B cell (primary cell): ENCODE data around the gene MBD3L3. TPM values are rescaled to one million over a fixed set of nuclear protein-coding genes. Genes with fewer than 3 reads are reported as not detected.

Source experiments
- ATAC-seq: fragments of 200-7000 bp; cut with Tn5 transposase; one replicate; pipeline ENCODE4 v1.10.0; 2021; ENCODE audit warnings: low read depth, mild to moderate bottlenecking, moderate number of reproducible peaks, moderate library complexity
- CTCF ChIA-PET: fragments of 350-600 bp; sonication (Branson Sonifier 250); formaldehyde crosslinking; loops from one replicate; lab custom pipeline; 2021; ENCODE audit warnings: antibody characterized with exemption, inconsistent platforms; lab: Charles Lee
- POLR2A ChIA-PET: fragments of 350-600 bp; sonication (Branson Sonifier 250); formaldehyde crosslinking; loops from one replicate; lab custom pipeline; 2021; ENCODE audit warnings: antibody characterized with exemption; lab: Charles Lee
- DNase-seq: peaks from one replicate; pipeline ENCODE4 v3.0.0; 2013
- H2AFZ ChIP-seq: 2 replicates; pipeline ENCODE4 v1.6.1; 2012; ENCODE audit warnings: mild to moderate bottlenecking, low read depth, low read length; ENCODE audit not compliant: insufficient read depth, poor library complexity, severe bottlenecking
- H3K27ac ChIP-seq, 2 donors: 1 replicate in 1 of 2; 2 replicates in 1 of 2; pipeline ENCODE4 v1.5.1; 2012 to 2013; ENCODE audit warnings: low read length in 2 of 2, mild to moderate bottlenecking in 2 of 2, moderate library complexity in 1 of 2
- H3K27me3 ChIP-seq, 4 experiments: fragments of 200-600 bp in 1 of 4; sonication (generic) in 1 of 4; replicated peaks in 1 of 4; 1 replicate in 2 of 4; 2 replicates in 2 of 4; pipeline versions ENCODE4 v1.6.1 to v1.7.0; 2013 to 2016; ENCODE audit warnings: low read length in 3 of 4, mild to moderate bottlenecking in 2 of 4, mixed read lengths in 1 of 4, moderate library complexity in 1 of 4; ENCODE audit not compliant: insufficient read depth in 4 of 4, control insufficient read depth in 3 of 4; ENCODE audit errors: control extremely low read depth in 1 of 4
- H3K36me3 ChIP-seq, 2 experiments: replicated peaks in 1 of 2; 1 replicate in 1 of 2; 2 replicates in 1 of 2; pipeline versions ENCODE4 v1.6.1 to v1.7.1; 2013; ENCODE audit warnings: low read length in 1 of 2; ENCODE audit not compliant: insufficient read depth in 2 of 2, control insufficient read depth in 1 of 2; ENCODE audit errors: control extremely low read depth in 1 of 2, extremely low read depth in 1 of 2
- H3K4me1 ChIP-seq, 2 donors: fragments of 200-600 bp in 1 of 2; sonication (generic) in 1 of 2; 1 replicate in 1 of 2; 2 replicates in 1 of 2; pipeline versions ENCODE4 v1.5.1 to v1.6.1; 2013 to 2017; ENCODE audit warnings: low read length in 2 of 2; ENCODE audit not compliant: control insufficient read depth in 2 of 2, insufficient read depth in 2 of 2
- H3K4me2 ChIP-seq: replicated peaks from 2 replicates; pipeline ENCODE3; 2012; ENCODE audit warnings: mild to moderate bottlenecking, low read depth, low read length; ENCODE audit not compliant: poor library complexity, severe bottlenecking
- H3K4me3 ChIP-seq, 5 experiments: fragments of 200-600 bp in 1 of 5; sonication (generic) in 1 of 5; 1 replicate in 3 of 5; 2 replicates in 2 of 5; pipeline versions ENCODE4 v1.5.1 to v1.7.0; 2011 to 2016; ENCODE audit warnings: low read length in 4 of 5, mild to moderate bottlenecking in 4 of 5, low read depth in 2 of 5, control low read depth in 1 of 5, moderate library complexity in 1 of 5; ENCODE audit not compliant: insufficient read depth in 1 of 5; ENCODE audit errors: control extremely low read depth in 1 of 5, extremely low read depth in 1 of 5
- H3K79me2 ChIP-seq: fragments of 200-600 bp; sonication (generic); one replicate; pipeline ENCODE4 v1.6.0; 2016; ENCODE audit warnings: low read length; ENCODE audit not compliant: control insufficient read depth, insufficient read depth
- H3K9ac ChIP-seq: fragments of 200-600 bp; sonication (generic); 2 replicates; pipeline ENCODE4 v1.6.1; 2017; ENCODE audit warnings: mild to moderate bottlenecking, low read length, moderate library complexity
- H3K9me3 ChIP-seq, 3 donors: one replicate each; pipeline versions ENCODE4 v1.6.1 to v1.7.1; 2013; ENCODE audit warnings: low read length in 2 of 3; ENCODE audit not compliant: control insufficient read depth in 2 of 3, insufficient read depth in 1 of 3; ENCODE audit errors: control extremely low read depth in 1 of 3
- H4K20me1 ChIP-seq: 2 replicates; pipeline ENCODE4 v1.6.0; 2012; ENCODE audit warnings: mild to moderate bottlenecking, low read length; ENCODE audit not compliant: insufficient read depth, control insufficient read depth, poor library complexity, severe bottlenecking
- H3K27ac Mint-ChIP-seq: one replicate; pipeline ENCODE4 v1.8.0; 2021; ENCODE audit warnings: mixed read lengths
- H3K27me3 Mint-ChIP-seq: one replicate; pipeline ENCODE4 v1.8.0; 2021; ENCODE audit warnings: mixed read lengths
- H3K4me1 Mint-ChIP-seq: one replicate; pipeline ENCODE4 v1.8.0; 2021; ENCODE audit warnings: mixed read lengths
- H3K4me3 Mint-ChIP-seq: one replicate; pipeline ENCODE4 v1.8.0; 2021; ENCODE audit warnings: mixed read lengths
- H3K9me3 Mint-ChIP-seq: one replicate; pipeline ENCODE4 v1.8.0; 2022; ENCODE audit warnings: mixed read lengths; ENCODE audit not compliant: insufficient read depth
- EZH2 ChIP-seq: IDR thresholded peaks from 2 replicates; pipeline ENCODE4 v1.6.1; 2012; ENCODE audit warnings: borderline replicate concordance, low read depth, mild to moderate bottlenecking, moderate library complexity, low read length; ENCODE audit not compliant: insufficient read depth, poor library complexity, severe bottlenecking
- whole genome bisulfite sequencing: methylation state at CpG from one replicate; pipeline ENCODE4 v1.1.5; 2013; ENCODE audit warnings: missing lambda C conversion rate; ENCODE audit not compliant: insufficient coverage; 5-methylcytosine and 5-hydroxymethylcytosine counted together
- intact Hi-C: fragments of 100-400 bp; cut with micrococcal nuclease; formaldehyde crosslinking; loops from one replicate; pipeline ENCODE4 v1.10.0; 2022
- polyA plus RNA-seq: library from polyadenylated mRNA; depleted of rRNA; stranded (reverse); fragments of >200 nt; gene quantifications from 2 replicates; pipeline ENCODE4 v1.2.3, GENCODE V29; 2012
- total RNA-seq, 2 donors: library from RNA; stranded (reverse); fragments of 120-200 nt in 1 of 2; gene quantifications; 1 replicate in 1 of 2; 2 replicates in 1 of 2; pipeline versions ENCODE4 v1.2.3 to v1.2.4, GENCODE V29; 2013 to 2022
- TF ChIP-seq, protein P1 (sequence below): fragments of 200-600 bp; IDR thresholded peaks from one replicate; pipeline ENCODE4 v1.8.0; 2022; ENCODE audit warnings: antibody characterized with exemption, mild to moderate bottlenecking

Gene MBD3L3
- total and polyA plus RNA-seq, 2 donors (not counting 1 experiment from before 2014, with no cell fraction given): not detected

GRCh38 chr19:7010722-7011593 is 47.5 kb downstream of the MBD3L3 start:
- H3K4me3 ChIP-seq: no peak overlapping the region
- no peaks in the 10 kb centered on the region for H3K4me1 Mint-ChIP-seq
- H3K4me3 Mint-ChIP-seq: no peak overlapping the region
- POLR2A ChIA-PET: no interaction called here
- DNase-seq (no peak), ATAC-seq (no peak)
- no peak for TF ChIP-seq EZH2
- TF ChIP-seq, protein P1, sequence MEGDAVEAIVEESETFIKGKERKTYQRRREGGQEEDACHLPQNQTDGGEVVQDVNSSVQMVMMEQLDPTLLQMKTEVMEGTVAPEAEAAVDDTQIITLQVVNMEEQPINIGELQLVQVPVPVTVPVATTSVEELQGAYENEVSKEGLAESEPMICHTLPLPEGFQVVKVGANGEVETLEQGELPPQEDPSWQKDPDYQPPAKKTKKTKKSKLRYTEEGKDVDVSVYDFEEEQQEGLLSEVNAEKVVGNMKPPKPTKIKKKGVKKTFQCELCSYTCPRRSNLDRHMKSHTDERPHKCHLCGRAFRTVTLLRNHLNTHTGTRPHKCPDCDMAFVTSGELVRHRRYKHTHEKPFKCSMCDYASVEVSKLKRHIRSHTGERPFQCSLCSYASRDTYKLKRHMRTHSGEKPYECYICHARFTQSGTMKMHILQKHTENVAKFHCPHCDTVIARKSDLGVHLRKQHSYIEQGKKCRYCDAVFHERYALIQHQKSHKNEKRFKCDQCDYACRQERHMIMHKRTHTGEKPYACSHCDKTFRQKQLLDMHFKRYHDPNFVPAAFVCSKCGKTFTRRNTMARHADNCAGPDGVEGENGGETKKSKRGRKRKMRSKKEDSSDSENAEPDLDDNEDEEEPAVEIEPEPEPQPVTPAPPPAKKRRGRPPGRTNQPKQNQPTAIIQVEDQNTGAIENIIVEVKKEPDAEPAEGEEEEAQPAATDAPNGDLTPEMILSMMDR: no peak
- no peak overlapping the region for H3K27ac Mint-ChIP-seq
- CTCF ChIA-PET: no interaction called here
- intact Hi-C loops: no loop called here
- H3K9me3 ChIP-seq: peaks cover 0 to 4% (median 0%) of the 10 kb centered on the region in 3 donors
- no peaks in the 10 kb centered on the region for H3K27me3 Mint-ChIP-seq
- H3K4me2 ChIP-seq: no peak overlapping the region
- H3K36me3 ChIP-seq: no peaks in the 10 kb centered on the region
- 99% methylated on average over 5 of the region's 12 CpGs for WGBS
- no peaks in the 10 kb centered on the region for H3K79me2 ChIP-seq
- H3K27ac ChIP-seq: no peak overlapping the region
- H3K27me3 ChIP-seq: no peaks in the 10 kb centered on the region
- no peak overlapping the region for H3K9ac ChIP-seq
- no peaks in the 10 kb centered on the region for H3K9me3 Mint-ChIP-seq
- no peaks in the 10 kb centered on the region for H4K20me1 ChIP-seq
- H3K4me1 ChIP-seq: no peaks in the 10 kb centered on the region
- no peak overlapping the region for H2AFZ ChIP-seq

DNA sequence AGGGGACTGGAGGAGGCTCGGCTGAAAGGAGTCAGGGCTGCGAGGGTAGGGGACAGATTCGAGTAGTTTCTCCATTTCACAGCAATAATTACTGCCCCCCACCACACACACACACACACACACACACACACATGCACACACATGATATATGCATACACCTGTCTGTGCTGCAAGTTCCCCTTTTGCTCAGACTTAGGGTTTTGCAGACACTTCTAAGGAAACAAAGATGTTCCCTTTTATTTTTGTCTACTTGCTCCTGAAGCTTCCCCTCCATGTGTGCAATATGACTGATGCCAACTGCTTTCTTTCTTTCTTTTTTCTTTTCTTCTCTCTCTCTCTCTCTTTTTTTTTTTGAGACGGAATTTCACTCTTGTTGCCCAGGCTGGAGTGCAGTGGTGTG is 50.6 kb downstream of the MBD3L3 start:
- Mint-ChIP-seq H3K9me3 (no peaks in the 10 kb centered on the region), H3K4me1 (no peaks in the 10 kb centered on the region), H3K4me3 (no peak overlapping the region), H3K27ac (no peak overlapping the region), H3K27me3 (no peaks in the 10 kb centered on the region)
- peaks cover 0 to 6% (median 0%) of the 10 kb centered on the region in 3 donors for H3K9me3 ChIP-seq
- H3K79me2 ChIP-seq: no peaks in the 10 kb centered on the region
- 0% methylated on average over 1 of the region's 4 CpGs for WGBS
- no peak overlapping the region for H3K27ac ChIP-seq
- H3K4me2 ChIP-seq: no peak overlapping the region
- ATAC-seq (no peak), DNase-seq (peak; percentile 19)
- no peaks in the 10 kb centered on the region for H3K27me3 ChIP-seq
- TF ChIP-seq, protein P1: no peak
- no peak for TF ChIP-seq EZH2
- no peaks in the 10 kb centered on the region for H3K4me1 ChIP-seq
- ChIA-PET POLR2A (no interaction called here), CTCF (no interaction called here)
- H4K20me1 ChIP-seq: no peaks in the 10 kb centered on the region
- H2AFZ ChIP-seq: no peak overlapping the region
- H3K36me3 ChIP-seq: no peaks in the 10 kb centered on the region
- intact Hi-C loops: no loop called here
- H3K9ac ChIP-seq: no peak overlapping the region
- no peak overlapping the region for H3K4me3 ChIP-seq
